ENCODE measurements around the gene SLC37A4.
A peak's percentile ranks its signal among the peaks of the same experiment; 100 is the strongest.
"Not testable (repeated sequence)": the region's sequence is repeated elsewhere in the genome, so short reads cannot be mapped to it uniquely, and the experiment has no call there.

SLC37A4 gene

DNA sequence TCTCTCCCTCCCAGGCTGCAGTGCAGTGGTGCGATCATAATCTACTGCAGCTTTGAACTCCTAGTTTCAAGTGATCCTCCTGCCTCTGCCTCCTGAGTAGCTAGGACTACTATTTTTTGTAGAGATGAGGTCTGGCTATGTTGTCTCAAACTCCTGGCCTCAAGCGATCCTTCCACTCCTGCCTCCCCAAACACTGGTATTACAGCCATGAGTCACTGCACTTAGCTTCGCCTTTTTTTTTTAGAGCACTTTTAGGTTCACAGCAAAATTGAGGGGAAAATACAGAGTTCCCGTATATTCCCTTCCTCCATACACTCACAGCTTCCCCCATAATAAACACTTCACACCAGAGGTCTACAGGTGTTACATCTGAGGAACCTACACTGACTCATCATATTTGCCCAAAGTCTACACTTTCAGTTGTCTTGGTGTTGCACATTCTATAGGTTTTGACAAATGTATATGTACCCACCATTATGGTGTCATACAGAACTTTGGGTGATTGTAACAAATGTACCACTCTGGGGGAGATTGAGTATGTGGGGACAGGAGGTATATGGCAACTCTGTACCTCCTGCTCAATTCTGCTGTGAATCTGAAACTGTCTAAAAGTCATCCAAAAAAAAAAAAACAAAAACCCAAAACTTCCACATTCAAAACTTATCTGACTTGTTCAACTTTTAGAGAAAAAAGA lies 11.3 kb upstream of the SLC37A4 start:
- no peak for DNase-seq

GRCh38 chr11:119039471-119039870 lies 8.8 kb upstream of the SLC37A4 start:
- not testable (repeated sequence) for DNase-seq

DNA sequence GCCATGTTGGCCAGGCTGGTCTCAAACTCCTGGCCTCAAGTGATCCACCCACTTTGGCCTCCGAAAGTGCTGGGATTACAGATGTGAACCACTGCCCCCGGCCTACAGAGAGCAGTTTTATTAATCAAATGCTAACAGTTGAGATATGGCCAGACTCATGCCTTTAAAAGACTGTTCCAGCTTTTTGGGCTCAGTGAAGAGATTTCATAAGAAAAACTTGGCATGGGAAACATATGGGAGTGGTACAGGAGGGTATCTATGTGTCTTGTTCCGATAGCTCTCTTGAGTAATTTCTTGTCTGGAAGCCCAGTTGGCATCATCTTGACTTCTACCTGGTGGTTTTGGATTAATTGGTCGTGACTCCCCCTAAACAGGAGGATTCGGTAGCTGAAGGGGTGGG lies 8.2 kb upstream of the SLC37A4 start:
- DNase-seq = no peak

- no peak for DNase-seq
These were observed 4.1 kb upstream of the SLC37A4 start for GRCh38 chr11:119034813-119035212.

DNA sequence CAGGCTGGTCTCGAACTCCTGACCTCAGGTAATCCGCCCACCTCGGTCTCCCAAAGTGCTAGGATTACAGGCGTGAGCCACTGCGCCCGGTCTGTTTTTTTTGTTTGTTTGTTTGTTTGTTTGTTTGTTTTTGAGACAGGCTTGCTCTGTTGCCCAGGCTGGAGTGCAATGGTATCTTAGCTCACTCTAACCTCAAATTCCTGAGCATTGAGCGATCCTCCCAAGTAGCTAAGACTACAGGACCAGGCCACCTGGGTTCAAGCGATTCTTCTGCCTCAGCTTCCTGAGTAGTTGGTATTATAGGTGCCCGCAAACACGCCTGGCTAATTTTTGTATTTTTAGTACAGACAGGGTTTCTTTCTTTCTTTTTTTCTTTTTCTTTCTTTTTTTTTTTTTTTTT lies 2.7 kb upstream of the SLC37A4 start:
- not testable (repeated sequence) for DNase-seq

- DNase-seq = no peak
These were observed 1.2 kb upstream of the SLC37A4 start for GRCh38 chr11:119031912-119032280.

GRCh38 chr11:119030029-119030328 lies 698 bp downstream of the SLC37A4 start:
- no peak for DNase-seq

DNA sequence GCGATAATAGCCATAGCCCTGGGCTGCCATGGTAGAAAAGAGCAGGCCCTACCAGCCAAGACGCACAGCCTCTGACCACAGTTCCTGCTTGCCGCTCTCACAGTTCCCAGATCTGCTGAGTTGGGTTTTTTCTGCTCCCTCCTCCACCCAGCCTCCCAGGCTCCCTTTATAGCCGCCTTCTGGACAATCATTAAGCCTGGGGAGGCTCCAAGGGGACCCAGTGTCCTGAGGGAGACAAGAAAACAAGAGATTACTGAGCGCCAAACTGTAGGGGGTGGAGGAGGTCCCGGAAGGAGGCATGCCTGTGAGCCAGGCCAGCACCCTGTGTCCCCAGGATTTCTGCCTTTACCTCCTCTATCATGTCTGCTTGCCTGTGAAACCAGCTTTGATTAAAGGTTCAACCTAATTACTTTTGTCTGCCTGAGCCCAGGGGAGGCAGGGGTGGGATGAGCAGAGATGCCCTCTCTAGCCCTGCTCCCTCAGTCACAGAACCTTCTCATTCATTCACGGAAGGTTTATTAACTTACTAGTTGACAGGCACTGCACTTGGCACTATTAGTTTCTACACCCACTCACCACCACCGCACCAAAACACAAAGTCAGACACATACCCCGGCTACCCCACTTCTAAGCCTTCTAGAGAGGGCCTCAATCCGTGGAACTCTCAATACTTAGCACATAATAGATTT lies 1.2 kb downstream of the SLC37A4 start:
- no peak for DNase-seq

- DNase-seq = no peak
These were observed 1.7 kb downstream of the SLC37A4 start for GRCh38 chr11:119029069-119029339.

DNA sequence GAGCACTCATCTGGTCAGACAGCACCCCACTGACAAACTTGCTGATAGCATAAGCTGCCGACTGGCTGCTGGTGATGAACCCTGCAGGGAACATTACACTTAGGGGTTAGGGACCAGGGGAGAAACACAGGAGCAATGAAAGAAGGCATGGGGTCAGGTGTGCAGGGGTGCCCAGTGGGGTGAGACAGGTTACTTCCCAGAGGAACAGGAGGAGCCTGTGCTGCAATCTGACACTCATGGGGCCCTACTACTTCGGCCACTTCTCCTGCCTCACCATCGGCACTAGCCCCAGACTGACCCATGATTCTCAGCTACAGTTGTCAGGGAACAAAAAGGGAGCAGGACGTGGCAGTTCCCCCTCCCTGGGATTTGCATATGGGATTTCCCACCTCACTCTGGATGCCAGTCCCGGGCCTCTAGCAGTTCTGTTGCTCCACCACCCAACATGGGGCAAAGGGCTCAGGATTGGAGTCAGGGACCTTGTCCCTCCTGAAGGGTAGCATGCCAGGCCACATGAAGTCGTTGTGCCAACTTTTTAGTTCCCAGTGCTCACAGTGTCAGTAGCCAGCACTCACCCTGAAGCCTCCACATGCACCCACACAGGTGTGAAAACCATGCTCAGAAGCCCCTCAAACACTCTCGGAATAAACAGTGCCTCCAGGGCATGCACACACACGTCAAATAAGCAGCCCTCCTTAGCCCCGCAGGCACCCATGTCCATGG lies 2.2 kb downstream of the SLC37A4 start:
- DNase-seq = no peak

DNA sequence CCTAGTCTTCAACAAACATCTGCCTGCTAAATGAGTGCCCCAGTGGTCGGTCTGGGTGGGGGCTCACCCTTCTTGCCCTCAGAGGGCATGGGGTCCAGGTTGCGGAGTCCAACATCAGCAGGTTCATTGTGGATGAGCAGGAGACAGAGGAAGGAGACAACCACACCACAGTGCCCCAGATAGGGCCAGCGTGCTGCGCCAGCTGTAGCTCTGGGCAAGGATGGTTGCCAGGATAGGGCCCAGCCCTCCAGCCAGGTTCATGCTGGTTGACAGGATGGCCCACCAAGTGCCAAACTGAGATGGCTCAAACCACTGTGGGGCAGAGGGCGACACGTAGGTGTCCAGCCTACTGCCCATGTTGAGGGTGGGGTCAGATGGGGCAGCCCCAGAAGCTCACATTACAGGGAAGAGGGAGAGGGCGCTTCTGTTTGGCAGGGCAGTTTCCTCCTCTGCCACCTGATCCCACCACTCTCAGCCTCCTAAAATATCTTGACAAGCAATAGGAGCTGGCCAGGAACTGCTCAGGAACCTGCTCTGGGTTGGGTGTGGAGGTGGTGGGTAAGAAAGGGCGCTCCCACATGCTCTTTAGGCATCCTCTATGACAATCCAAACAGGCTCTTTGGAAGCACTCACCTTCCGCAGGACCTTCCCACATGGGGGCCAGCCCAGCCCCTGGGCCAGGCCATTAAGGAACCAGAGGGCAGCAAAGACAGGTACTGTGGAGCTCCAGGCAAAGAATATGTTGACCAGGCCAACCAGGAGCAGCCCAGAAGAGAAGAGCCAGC lies 2.9 kb downstream of the SLC37A4 start:
- no peak for DNase-seq

- DNase-seq = no peak
These were observed 3.7 kb downstream of the SLC37A4 start for GRCh38 chr11:119026970-119027369.

- DNase-seq = no peak
These were observed 4.5 kb downstream of the SLC37A4 start for GRCh38 chr11:119025978-119026766.

GRCh38 chr11:119025541-119025940 lies 5.1 kb downstream of the SLC37A4 start:
- no peak for DNase-seq

DNA sequence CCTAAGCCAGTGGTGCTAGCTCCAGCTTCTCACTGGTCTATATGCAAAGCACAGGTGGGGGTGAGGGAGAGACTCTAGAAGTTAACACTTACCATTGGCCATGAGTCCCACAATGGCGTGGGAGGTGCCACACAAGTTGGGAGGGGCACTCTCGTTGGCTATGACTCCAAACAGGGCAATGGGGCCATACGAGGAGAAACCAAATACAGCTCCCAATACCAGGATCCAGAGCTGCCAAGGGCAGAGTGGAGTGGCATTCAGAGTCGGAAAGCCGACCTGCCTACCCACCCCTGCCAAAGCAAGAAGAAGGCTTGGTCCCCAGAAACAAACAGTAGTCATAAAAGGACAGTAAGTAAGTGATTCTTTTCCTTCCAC lies 5.6 kb downstream of the SLC37A4 start:
- DNase-seq = no peak

GRCh38 chr11:119024430-119025098 lies 6.1 kb downstream of the SLC37A4 start:
- DNase-seq = no peak

- no peak for DNase-seq
These were observed 6.9 kb downstream of the SLC37A4 start for GRCh38 chr11:119023741-119024140.

- no peak for DNase-seq
These were observed 9.0 kb downstream of the SLC37A4 start for GRCh38 chr11:119021631-119022030.

DNA sequence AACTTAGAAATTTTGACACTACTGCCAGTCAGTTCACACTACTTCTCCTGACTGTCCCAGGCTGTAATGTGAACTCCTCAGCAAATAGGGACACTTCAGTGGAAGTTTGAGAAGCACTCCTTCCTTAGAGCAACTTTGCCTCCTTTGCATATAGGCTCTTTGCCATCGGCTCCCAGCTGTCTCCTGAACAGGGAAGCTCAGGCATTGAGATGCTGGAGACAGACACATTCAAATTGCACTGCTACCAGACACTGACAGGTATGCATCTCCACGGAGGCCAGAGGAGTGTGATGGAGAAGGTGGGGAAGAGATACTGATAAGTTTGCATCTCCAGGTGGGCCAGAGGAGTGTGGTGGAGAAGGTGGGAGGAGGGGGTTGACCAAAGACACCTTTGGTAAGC lies 10.7 kb downstream of the SLC37A4 start:
- DNase-seq = no peak

DNA sequence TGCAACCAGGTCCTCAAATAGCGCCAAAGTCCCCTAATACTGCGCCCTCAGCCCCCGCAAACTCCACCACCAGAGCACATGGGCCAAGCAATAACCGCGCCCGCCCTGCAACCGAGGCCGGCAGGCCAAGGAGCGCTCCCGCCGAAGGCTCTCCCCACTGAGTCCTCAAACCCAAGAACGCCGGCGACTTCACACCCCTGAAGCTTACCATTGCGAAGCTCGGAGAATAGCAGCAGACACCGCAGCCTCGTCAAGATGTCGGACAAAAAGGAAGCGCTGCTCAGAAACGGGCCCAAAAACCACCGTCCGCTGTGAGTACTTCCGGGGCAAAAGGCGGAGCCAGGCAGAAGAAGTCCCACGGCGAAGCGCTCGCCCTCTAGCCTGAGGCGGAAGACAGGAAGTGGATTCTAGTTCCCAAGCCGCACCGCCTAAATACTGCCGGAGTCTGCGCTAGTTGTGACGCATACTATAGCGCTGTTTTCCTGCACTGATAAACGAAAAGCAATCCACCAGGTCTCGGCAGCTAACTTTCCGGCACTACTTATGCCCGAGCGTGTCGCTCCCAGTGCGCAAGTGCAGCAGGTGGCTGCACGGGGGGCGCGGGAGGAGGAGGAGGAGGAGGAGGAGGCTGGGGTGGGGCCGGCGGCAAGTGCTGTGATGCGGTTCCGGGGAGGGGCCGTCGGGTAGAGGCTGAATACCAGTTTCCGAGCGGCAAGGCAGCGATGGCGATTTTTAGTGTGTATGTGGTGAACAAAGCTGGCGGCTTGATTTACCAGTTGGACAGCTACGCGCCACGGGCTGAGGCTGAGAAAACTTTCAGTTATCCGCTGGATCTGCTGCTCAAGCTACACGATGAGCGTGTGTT lies 12.4 kb downstream of the SLC37A4 start, which contains the start of the genes RPS25 and TRAPPC4:
TSS of gene RPS25 (minus strand) at position 270 of the 865 bp plus-strand sequence. CDS start at position 211, 59 bp downstream.
TSS of gene TRAPPC4 (plus strand) at position 693 of the 865 bp plus-strand sequence. CDS start at position 723, 30 bp downstream.
- peak; percentile 94 for DNase-seq

GRCh38 chr11:119017377-119017776 lies 13.3 kb downstream of the SLC37A4 start:
- DNase-seq = not testable (repeated sequence)

Data from amniotic stem cell (primary cell).